H1 (cell line): ENCODE results near the gene CFAP298. TPM values are rescaled to one million over a fixed set of nuclear protein-coding genes. Genes with fewer than 3 reads are reported as not detected.

Experiments used
- CTCF ChIA-PET: fragments of 300-600 bp; sonication (Branson Sonifier 250); formaldehyde crosslinking; loops from one replicate; lab custom pipeline; 2021; ENCODE audit not compliant: partially characterized antibody; lab: Charles Lee
- POLR2A ChIA-PET: fragments of 300-600 bp; sonication (Branson Sonifier 250); formaldehyde crosslinking; loops from one replicate; lab custom pipeline; 2021; ENCODE audit warnings: inconsistent platforms; ENCODE audit not compliant: partially characterized antibody; lab: Charles Lee
- DNase-seq, 2 experiments: peaks; one replicate each; pipeline versions ENCODE4 v3.0.0 to v3.0.0-alpha.2; 2010 to 2022; ENCODE audit warnings: low spot score in 2 of 2, low read depth in 1 of 2, mixed read lengths in 1 of 2
- FAIRE-seq: peaks from 2 replicates; lab custom pipeline; 2011; peaks lifted over from hg19 to GRCh38; lab: Jason Lieb, UNC
- H2AFZ ChIP-seq: 2 replicates; pipeline ENCODE4 v1.8.1; 2012; ENCODE audit warnings: low read length, inconsistent platforms
- H2AK5ac ChIP-seq: 2 replicates; pipeline ENCODE4 v1.6.1; 2013; ENCODE audit warnings: low read depth, low read length
- H2BK120ac ChIP-seq: replicated peaks from 2 replicates; pipeline ENCODE3; 2013; ENCODE audit warnings: low read depth, low read length, inconsistent platforms
- H2BK12ac ChIP-seq: 2 replicates; pipeline ENCODE4 v1.6.1; 2013; ENCODE audit warnings: low read depth, low read length
- H2BK15ac ChIP-seq: 2 replicates; pipeline ENCODE4 v1.6.1; 2013; ENCODE audit warnings: low read length
- H2BK20ac ChIP-seq: 2 replicates; pipeline ENCODE4 v1.6.1; 2013; ENCODE audit warnings: low read length
- H2BK5ac ChIP-seq: 2 replicates; pipeline ENCODE4 v1.6.1; 2013; ENCODE audit warnings: low read depth, low read length
- H3K14ac ChIP-seq: 2 replicates; pipeline ENCODE4 v1.6.1; 2013; ENCODE audit warnings: inconsistent platforms; ENCODE audit not compliant: insufficient read length
- H3K18ac ChIP-seq: 2 replicates; pipeline ENCODE4 v1.6.1; 2013; ENCODE audit warnings: low read length; ENCODE audit errors: extremely low read depth
- H3K23ac ChIP-seq: 2 replicates; pipeline ENCODE4 v1.6.1; 2013; ENCODE audit warnings: inconsistent platforms; ENCODE audit not compliant: insufficient read length
- H3K23me2 ChIP-seq: 2 replicates; pipeline ENCODE4 v1.6.1; 2013; ENCODE audit warnings: low read depth, low read length
- H3K27ac ChIP-seq: 2 replicates; pipeline ENCODE4 v1.6.1; 2011; ENCODE audit warnings: low read depth, low read length, inconsistent platforms
- H3K27me3 ChIP-seq, 4 experiments: replicated peaks in 1 of 4; 1 replicate in 1 of 4; 2 replicates in 3 of 4; pipeline versions ENCODE4 v1.6.1 to v1.8.1; 2011 to 2013; ENCODE audit warnings: low read length in 3 of 4, mild to moderate bottlenecking in 3 of 4, inconsistent platforms in 2 of 4, mixed read lengths in 2 of 4, moderate library complexity in 1 of 4; ENCODE audit not compliant: control insufficient read depth in 3 of 4, insufficient read depth in 3 of 4; ENCODE audit errors: extremely low read depth in 1 of 4
- H3K36me3 ChIP-seq, 4 experiments: 2 replicates each; pipeline versions ENCODE4 v1.6.1 to v1.8.1; 2011 to 2013; ENCODE audit warnings: mild to moderate bottlenecking in 4 of 4, low read length in 3 of 4, moderate library complexity in 2 of 4, control low read depth in 1 of 4, inconsistent platforms in 1 of 4; ENCODE audit not compliant: insufficient read depth in 4 of 4, control insufficient read depth in 2 of 4
- H3K4ac ChIP-seq: replicated peaks from 2 replicates; pipeline ENCODE3; 2013; ENCODE audit warnings: low read length, low read depth, mixed read lengths, inconsistent platforms; ENCODE audit not compliant: insufficient read length
- H3K4me1 ChIP-seq, 4 experiments: replicated peaks in 1 of 4; 1 replicate in 1 of 4; 2 replicates in 3 of 4; pipeline versions ENCODE4 v1.6.1 to v1.8.1; 2011 to 2013; ENCODE audit warnings: low read length in 3 of 4, inconsistent platforms in 2 of 4, mixed read lengths in 1 of 4; ENCODE audit not compliant: insufficient read depth in 4 of 4, control insufficient read depth in 3 of 4
- H3K4me2 ChIP-seq, 2 experiments: 2 replicates each; pipeline versions ENCODE4 v1.6.1 to v1.8.1; 2011 to 2013; ENCODE audit warnings: low read depth in 2 of 2, low read length in 2 of 2, control low read depth in 1 of 2, inconsistent platforms in 1 of 2, mild to moderate bottlenecking in 1 of 2; ENCODE audit not compliant: insufficient read depth in 1 of 2
- H3K4me3 ChIP-seq, 4 experiments: fragments of 200-600, 300-600 bp in 1 of 4; sonication (generic), shearing (Covaris generic), sonication (Bioruptor Twin) in 1 of 4; 2 replicates each; pipeline versions ENCODE4 v1.5.1 to v1.8.1; 2011 to 2016; ENCODE audit warnings: low read length in 4 of 4, low read depth in 3 of 4, control low read depth in 2 of 4, inconsistent platforms in 2 of 4, mild to moderate bottlenecking in 2 of 4, mixed read lengths in 1 of 4, moderate library complexity in 1 of 4; ENCODE audit not compliant: insufficient read depth in 2 of 4; ENCODE audit errors: extremely low read depth in 1 of 4
- H3K56ac ChIP-seq: replicated peaks from 2 replicates; pipeline ENCODE3; 2013; ENCODE audit warnings: low read depth, mild to moderate bottlenecking, mixed read lengths, low read length, inconsistent platforms; ENCODE audit not compliant: insufficient read length
- H3K79me1 ChIP-seq: 2 replicates; pipeline ENCODE4 v1.6.1; 2013; ENCODE audit warnings: low read depth, low read length, control low read depth
- H3K79me2 ChIP-seq, 2 experiments: 2 replicates each; pipeline versions ENCODE4 v1.6.1 to v1.8.1; 2012 to 2013; ENCODE audit warnings: low read length in 2 of 2, mild to moderate bottlenecking in 2 of 2, inconsistent platforms in 1 of 2; ENCODE audit not compliant: insufficient read depth in 2 of 2, control insufficient read depth in 1 of 2
- H3K9ac ChIP-seq, 4 experiments: replicated peaks in 1 of 4; 1 replicate in 1 of 4; 2 replicates in 3 of 4; pipeline versions ENCODE4 v1.6.1 to v1.8.1; 2011 to 2013; ENCODE audit warnings: low read depth in 3 of 4, low read length in 3 of 4, control low read depth in 2 of 4, mild to moderate bottlenecking in 2 of 4, moderate library complexity in 2 of 4, inconsistent platforms in 1 of 4; ENCODE audit errors: extremely low read depth in 1 of 4
- H3K9me3 ChIP-seq, 2 experiments: 2 replicates each; pipeline versions ENCODE4 v1.6.1 to v1.8.1; 2012 to 2013; ENCODE audit warnings: mild to moderate bottlenecking in 2 of 2, moderate library complexity in 2 of 2, control low read depth in 1 of 2, inconsistent platforms in 1 of 2, low read depth in 1 of 2, low read length in 1 of 2, mixed read lengths in 1 of 2; ENCODE audit not compliant: insufficient read depth in 2 of 2
- H4K20me1 ChIP-seq, 2 experiments: replicated peaks in 1 of 2; 2 replicates each; pipeline versions ENCODE3 to v1.8.1; 2011 to 2013; ENCODE audit warnings: inconsistent platforms in 2 of 2, low read length in 2 of 2, mild to moderate bottlenecking in 1 of 2; ENCODE audit not compliant: insufficient read depth in 2 of 2, control insufficient read depth in 1 of 2
- H4K5ac ChIP-seq: 2 replicates; pipeline ENCODE4 v1.6.1; 2013; ENCODE audit warnings: low read length, low read depth, mixed read lengths, inconsistent platforms; ENCODE audit not compliant: insufficient read length
- H4K8ac ChIP-seq: 2 replicates; pipeline ENCODE4 v1.8.0; 2013; ENCODE audit warnings: mild to moderate bottlenecking, moderate library complexity, low read length, inconsistent platforms; ENCODE audit not compliant: insufficient read depth; ENCODE audit errors: extremely low read depth
- H4K91ac ChIP-seq: replicated peaks from 2 replicates; pipeline ENCODE3; 2013; ENCODE audit warnings: low read length, mixed read lengths, inconsistent platforms; ENCODE audit not compliant: insufficient read length
- CHD1 ChIP-seq: IDR thresholded peaks from 2 replicates; pipeline ENCODE4 v1.6.1; 2012; ENCODE audit warnings: low read depth, low read length, improper control_type of control experiment
- KDM5A ChIP-seq: fragments of 200-600 bp; IDR thresholded peaks from 2 replicates; pipeline ENCODE4 v1.7.1; 2012; ENCODE audit warnings: mild to moderate bottlenecking, low read length, inconsistent platforms, mixed read lengths
- SIN3A ChIP-seq, 2 experiments: IDR thresholded peaks in 1 of 2; conservative IDR thresholded peaks in 1 of 2; 2 replicates each; pipeline ENCODE4 v1.6.1; 2011 to 2012; ENCODE audit warnings: low read length in 2 of 2, improper control_type of control experiment in 1 of 2, low read depth in 1 of 2, mild to moderate bottlenecking in 1 of 2
- WGBS, 2 experiments: shearing (Covaris generic) in 1 of 2; methylation state at CpG; one replicate each; pipeline versions ENCODE4 v1.1.6 to v1.1.7; 2013 to 2015; ENCODE audit warnings: low lambda C conversion rate in 2 of 2, mixed read lengths in 2 of 2, inconsistent platforms in 1 of 2, low coverage in 1 of 2, missing lambda C conversion rate in 1 of 2; ENCODE audit not compliant: insufficient replicate concordance in 2 of 2, insufficient coverage in 1 of 2, insufficient read length in 1 of 2; ENCODE audit errors: extremely low coverage in 1 of 2, missing lambda C conversion rate in 1 of 2; 5-methylcytosine and 5-hydroxymethylcytosine counted together
- polyA plus RNA-seq, 7 experiments: library from polyadenylated mRNA; depleted of rRNA in 3 of 7; stranded (reverse) in 5 of 7; unstranded in 2 of 7; fragments of >200 nt in 5 of 7; fragments of 200-250 nt in 2 of 7; gene quantifications; 1 replicate in 5 of 7; 2 replicates in 1 of 7; 4 replicates in 1 of 7; pipeline versions ENCODE4 v1.2.1 to v1.2.3, GENCODE V29; 2011 to 2013; ENCODE audit warnings: missing spikeins in 2 of 7, mixed read lengths in 2 of 7
- total RNA-seq: library from RNA; stranded (reverse); fragmentation: NEBNext Ultra II Directional; extraction: Animal tissue kit (Norgen Biotek cat#: 25700); gene quantifications from 2 replicates; pipeline ENCODE4 v1.2.1, GENCODE V29; 2021

Gene CFAP298
- total and polyA plus RNA-seq, 2 of the 8 experiments (the other 6 are each of a cell fraction or from before 2014, with no cell fraction given) = 43.0 to 68.1 TPM

DNA sequence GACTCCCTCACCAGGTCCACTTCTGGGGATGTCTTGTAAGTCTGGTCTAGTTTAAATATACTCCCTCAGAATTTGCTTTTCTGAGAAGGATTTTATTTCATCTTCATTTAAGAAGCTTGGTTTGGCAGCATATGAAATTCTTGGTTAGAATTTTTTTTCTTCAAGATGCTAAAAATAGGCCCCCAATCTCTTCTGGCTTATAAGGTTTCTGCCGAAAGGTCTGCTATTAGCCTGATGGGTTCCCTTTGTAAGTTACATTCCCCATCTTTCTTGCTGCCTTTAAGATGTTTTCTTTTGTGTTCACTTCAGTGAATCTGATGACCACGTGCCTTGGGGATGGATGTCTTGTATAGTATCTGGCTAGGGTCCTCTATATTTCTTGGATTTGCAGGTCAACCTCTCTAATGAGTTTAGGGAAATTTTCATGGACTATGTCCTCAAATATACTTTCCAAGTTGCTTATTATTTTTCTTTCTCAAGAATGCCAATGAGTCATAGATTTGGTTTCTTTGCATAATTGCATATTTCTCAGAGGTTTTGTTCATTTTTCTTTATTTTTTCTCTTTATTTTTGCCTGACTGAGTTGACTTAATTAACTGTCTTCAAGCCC, 46.2 kb downstream of the CFAP298 start:
- peaks cover 7% of the 10 kb centered on the region; the same call in 1 of the 2 replicates for H3K23me2 ChIP-seq
- no peak overlapping the region for H3K23ac ChIP-seq
- CTCF ChIA-PET = interaction anchor here (0.7 to 3.5 kb wide), 2 partner anchors 12 to 99 kb away, joined by 3 to 15 read pairs; no protein-coding TSS in a partner anchor
- no peak overlapping the region for H3K4me2 ChIP-seq
- H3K4me1 ChIP-seq = peaks cover 2 to 15% (median 3%) of the 10 kb centered on the region in 4 experiments; a peak in 5 of 7 replicates
- no peak overlapping the region for H3K4ac ChIP-seq
- H3K27me3 ChIP-seq = peaks cover 0 to 2% (median 0%) of the 10 kb centered on the region in 4 experiments; a peak in 1 of 7 replicates
- TF ChIP-seq SIN3A (conservative IDR thresholded peaks at IDR 0.05 in 1 of 2, IDR thresholded peaks at IDR 0.05 in 1 of 2; ENCODE audit: low read depth in 1 of 2, low read length in 2 of 2) (no peak), CHD1 (no peak), KDM5A (no peak)
- TF ChIP-seq, all 59 proteins: peak for 0
- Histone ChIP-seq H4K91ac (no peak overlapping the region), H3K18ac (no peak overlapping the region), H3K27ac (no peak overlapping the region), H4K8ac (no peak overlapping the region), H2BK120ac (no peak overlapping the region), H2AFZ (no peak overlapping the region), H3K56ac (no peak overlapping the region), H4K5ac (no peak overlapping the region), H3K36me3 (no peaks in the 10 kb centered on the region; a peak in 2 of 8 replicates), H2BK20ac (no peak overlapping the region), H3K79me2 (no peaks in the 10 kb centered on the region), H2AK5ac (no peak overlapping the region), H2BK5ac (no peak overlapping the region), H3K14ac (no peak overlapping the region), H3K4me3 (no peak overlapping the region), H3K79me1 (no peaks in the 10 kb centered on the region), H2BK12ac (no peak overlapping the region), H3K9me3 (peaks cover 0 to 7% of the 10 kb centered on the region in 2 experiments; a peak in 2 of 4 replicates), H3K9ac (no peak overlapping the region), H2BK15ac (no peak overlapping the region), H4K20me1 (no peaks in the 10 kb centered on the region)
- POLR2A ChIA-PET = no interaction called here
- no peak for DNase-seq
- no peak for FAIRE-seq
- WGBS, 2 experiments = 100% methylated on average over 2 of the region's 2 CpGs; no CpG with 5 or more reads in 1 of the 2 experiments
